HepG2 (cell line): Measurements from ENCODE around the gene VKORC1L1. TPM values are rescaled to one million over a fixed set of nuclear protein-coding genes. Genes with fewer than 3 reads are reported as not detected.

Experiments used
- ELF3 ChIP-seq: IDR thresholded peaks from 2 replicates; pipeline ENCODE4 v1.6.1; 2016; ENCODE audit warnings: missing genetic modification reagents, missing compliant biosample characterization
- HNRNPLL ChIP-seq: fragments of 200-400 bp; formaldehyde crosslinking; IDR thresholded peaks from 2 replicates; pipeline ENCODE4 v1.6.1; 2017; ENCODE audit warnings: mild to moderate bottlenecking, low read depth, low read length; ENCODE audit not compliant: poor library complexity, severe bottlenecking
- HOXA7 ChIP-seq: sonication (generic); formaldehyde crosslinking; IDR thresholded peaks from 2 replicates; pipeline ENCODE4 v1.8.1; 2022; ENCODE audit warnings: mild to moderate bottlenecking, missing genetic modification reagents, moderate library complexity
- KDM5B ChIP-seq: sonication (generic); formaldehyde crosslinking; IDR thresholded peaks from 2 replicates; pipeline ENCODE4 v1.4.0; 2020; ENCODE audit warnings: missing genetic modification reagents, mild to moderate bottlenecking, borderline replicate concordance
- MED8 ChIP-seq: sonication (generic); formaldehyde crosslinking; IDR thresholded peaks from 2 replicates; pipeline ENCODE4 v1.8.1; 2023; ENCODE audit warnings: mild to moderate bottlenecking, missing genetic modification reagents; ENCODE audit not compliant: insufficient replicate concordance
- MTF1 ChIP-seq: sonication (generic); formaldehyde crosslinking; IDR thresholded peaks from 2 replicates; pipeline ENCODE4 v1.5.0; 2020; ENCODE audit warnings: missing genetic modification reagents
- NKX3-1 ChIP-seq: sonication (generic); formaldehyde crosslinking; IDR thresholded peaks from 2 replicates; pipeline ENCODE4 v1.5.0; 2020; ENCODE audit warnings: missing genetic modification reagents
- SATB2 ChIP-seq: sonication (generic); formaldehyde crosslinking; IDR thresholded peaks from 2 replicates; pipeline ENCODE4 v1.5.0; 2020; ENCODE audit warnings: missing genetic modification reagents
- XBP1 ChIP-seq: sonication (generic); formaldehyde crosslinking; IDR thresholded peaks from 2 replicates; pipeline ENCODE4 v1.5.0; 2020; ENCODE audit warnings: missing genetic modification reagents
- ZFAT ChIP-seq: sonication (generic); formaldehyde crosslinking; conservative IDR thresholded peaks from 2 replicates; pipeline ENCODE4 v1.8.1; 2023; ENCODE audit warnings: missing genetic modification reagents, inconsistent platforms
- ZNF253 ChIP-seq: sonication (generic); formaldehyde crosslinking; IDR thresholded peaks from 2 replicates; pipeline ENCODE4 v1.8.0; 2022; ENCODE audit warnings: mild to moderate bottlenecking, missing genetic modification reagents, borderline replicate concordance
- ZNF609 ChIP-seq: sonication (generic); formaldehyde crosslinking; IDR thresholded peaks from 2 replicates; pipeline ENCODE4 v1.4.0; 2020; ENCODE audit warnings: mild to moderate bottlenecking, missing genetic modification reagents, borderline replicate concordance
- ZNF766 ChIP-seq: sonication (generic); formaldehyde crosslinking; IDR thresholded peaks from 2 replicates; pipeline ENCODE4 v1.5.0; 2020; ENCODE audit warnings: missing genetic modification reagents, borderline replicate concordance
- polyA plus RNA-seq, 8 experiments: library from polyadenylated mRNA; depleted of rRNA in 3 of 8; stranded (reverse) in 7 of 8; unstranded in 1 of 8; fragments of >200 nt; fragmentation: Illumina TruSeq in 4 of 8; extraction: Trizol in 4 of 8; gene quantifications; 2 replicates each; pipeline versions ENCODE4 v1.2.1 to v1.2.3, GENCODE V29; 2011 to 2016; ENCODE audit warnings: low read depth in 4 of 8, missing spikeins in 1 of 8, mixed read lengths in 1 of 8; ENCODE audit not compliant: insufficient read depth in 1 of 8
- total RNA-seq, 5 experiments: library from RNA; depleted of rRNA; stranded (reverse); fragments of >200 nt; fragmentation: Illumina TruSeq; extraction: Trizol; gene quantifications; 2 replicates each; pipeline ENCODE4 v1.2.3, GENCODE V29; 2016; ENCODE audit warnings: low read depth in 1 of 5
- TF ChIP-seq, protein P1 (sequence below): sonication (generic); formaldehyde crosslinking; IDR thresholded peaks from 2 replicates; pipeline ENCODE4 v1.8.1; 2022; ENCODE audit warnings: low read depth, mild to moderate bottlenecking, missing genetic modification reagents
- TF ChIP-seq, protein P2 (sequence below): sonication (generic); formaldehyde crosslinking; IDR thresholded peaks from 2 replicates; pipeline ENCODE4 v1.4.0; 2020; ENCODE audit warnings: missing genetic modification reagents
- TF ChIP-seq, protein P3 (sequence below): sonication (generic); formaldehyde crosslinking; IDR thresholded peaks from 2 replicates; pipeline ENCODE4 v1.9.0; 2021; ENCODE audit warnings: missing genetic modification reagents, borderline replicate concordance
- TF ChIP-seq, protein P4 (sequence below): sonication (generic); formaldehyde crosslinking; IDR thresholded peaks from 2 replicates; pipeline ENCODE4 v1.5.1; 2020; ENCODE audit warnings: mild to moderate bottlenecking, missing genetic modification reagents, borderline replicate concordance

The VKORC1L1 gene
- total and polyA plus RNA-seq, 2 of the 13 experiments (the other 11 are each of a cell fraction or from before 2014, with no cell fraction given), result 13.9 to 16.5 TPM

DNA sequence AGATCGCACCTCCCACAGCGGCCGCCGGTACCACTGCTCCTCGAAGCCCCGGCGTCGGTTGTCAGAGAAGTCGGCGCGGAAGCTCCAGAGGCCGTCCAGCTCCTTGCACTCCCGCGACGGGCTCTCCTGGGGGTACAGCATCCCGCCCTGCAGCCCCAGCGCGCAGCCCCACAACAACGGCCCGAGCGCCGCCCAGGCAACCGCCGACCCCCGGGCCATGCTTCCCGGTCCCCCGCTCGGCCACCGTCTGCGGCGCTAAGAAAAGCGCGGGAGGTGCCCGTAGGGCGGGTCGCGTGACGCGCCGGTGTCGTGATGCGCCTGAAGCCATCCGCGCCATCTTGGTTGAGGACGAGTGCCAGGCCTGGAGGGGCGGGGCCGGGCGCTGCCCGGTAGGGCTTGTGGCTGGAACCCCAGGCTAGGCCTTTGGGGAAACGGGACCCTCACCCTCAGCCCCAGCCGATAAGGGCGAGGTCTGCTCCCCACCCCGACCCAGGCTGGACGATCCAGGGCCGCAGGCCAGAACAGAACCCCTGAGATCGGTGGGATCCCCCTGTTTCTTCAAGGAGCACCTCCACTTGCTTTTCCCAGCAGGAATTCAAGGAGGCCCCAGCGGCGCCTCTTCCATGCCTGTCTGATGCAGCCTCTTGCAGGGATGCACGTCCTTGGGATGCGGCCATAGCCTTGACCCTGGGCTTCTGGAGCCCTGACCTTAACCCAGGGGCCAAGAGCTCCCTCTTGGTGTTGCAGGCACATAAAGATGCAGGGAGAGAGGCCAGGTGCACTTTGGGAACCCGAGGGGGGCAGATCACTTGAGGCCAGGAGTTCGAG is 109.3 kb downstream of the VKORC1L1 start, which contains the start of gene GUSB (continued):
- TF ChIP-seq ZNF609 (CRISPR knock-in tag), result peak; percentile 70; the same call in 1 of the 2 replicates
- TF ChIP-seq ZFAT (CRISPR knock-in tag), result peak; percentile 70
- TF ChIP-seq, protein P1, sequence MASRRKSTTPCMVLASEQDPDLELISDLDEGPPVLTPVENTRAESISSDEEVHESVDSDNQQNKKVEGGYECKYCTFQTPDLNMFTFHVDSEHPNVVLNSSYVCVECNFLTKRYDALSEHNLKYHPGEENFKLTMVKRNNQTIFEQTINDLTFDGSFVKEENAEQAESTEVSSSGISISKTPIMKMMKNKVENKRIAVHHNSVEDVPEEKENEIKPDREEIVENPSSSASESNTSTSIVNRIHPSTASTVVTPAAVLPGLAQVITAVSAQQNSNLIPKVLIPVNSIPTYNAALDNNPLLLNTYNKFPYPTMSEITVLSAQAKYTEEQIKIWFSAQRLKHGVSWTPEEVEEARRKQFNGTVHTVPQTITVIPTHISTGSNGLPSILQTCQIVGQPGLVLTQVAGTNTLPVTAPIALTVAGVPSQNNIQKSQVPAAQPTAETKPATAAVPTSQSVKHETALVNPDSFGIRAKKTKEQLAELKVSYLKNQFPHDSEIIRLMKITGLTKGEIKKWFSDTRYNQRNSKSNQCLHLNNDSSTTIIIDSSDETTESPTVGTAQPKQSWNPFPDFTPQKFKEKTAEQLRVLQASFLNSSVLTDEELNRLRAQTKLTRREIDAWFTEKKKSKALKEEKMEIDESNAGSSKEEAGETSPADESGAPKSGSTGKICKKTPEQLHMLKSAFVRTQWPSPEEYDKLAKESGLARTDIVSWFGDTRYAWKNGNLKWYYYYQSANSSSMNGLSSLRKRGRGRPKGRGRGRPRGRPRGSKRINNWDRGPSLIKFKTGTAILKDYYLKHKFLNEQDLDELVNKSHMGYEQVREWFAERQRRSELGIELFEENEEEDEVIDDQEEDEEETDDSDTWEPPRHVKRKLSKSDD (CRISPR knock-in tag), result peak; percentile 95
- peak; percentile 80; the same call in 1 of the 2 replicates for TF ChIP-seq ELF3 (CRISPR knock-in tag)
- peak; percentile 85; the same call in 1 of the 2 replicates for TF ChIP-seq MTF1 (CRISPR knock-in tag)
- TF ChIP-seq, protein P2, sequence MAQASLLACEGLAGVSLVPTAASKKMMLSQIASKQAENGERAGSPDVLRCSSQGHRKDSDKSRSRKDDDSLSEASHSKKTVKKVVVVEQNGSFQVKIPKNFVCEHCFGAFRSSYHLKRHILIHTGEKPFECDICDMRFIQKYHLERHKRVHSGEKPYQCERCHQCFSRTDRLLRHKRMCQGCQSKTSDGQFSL (CRISPR knock-in tag), result peak; percentile 64
- no peak for TF ChIP-seq HOXA7 (CRISPR knock-in tag)
- peak; percentile 92 for TF ChIP-seq ZNF766
- TF ChIP-seq, protein P3, sequence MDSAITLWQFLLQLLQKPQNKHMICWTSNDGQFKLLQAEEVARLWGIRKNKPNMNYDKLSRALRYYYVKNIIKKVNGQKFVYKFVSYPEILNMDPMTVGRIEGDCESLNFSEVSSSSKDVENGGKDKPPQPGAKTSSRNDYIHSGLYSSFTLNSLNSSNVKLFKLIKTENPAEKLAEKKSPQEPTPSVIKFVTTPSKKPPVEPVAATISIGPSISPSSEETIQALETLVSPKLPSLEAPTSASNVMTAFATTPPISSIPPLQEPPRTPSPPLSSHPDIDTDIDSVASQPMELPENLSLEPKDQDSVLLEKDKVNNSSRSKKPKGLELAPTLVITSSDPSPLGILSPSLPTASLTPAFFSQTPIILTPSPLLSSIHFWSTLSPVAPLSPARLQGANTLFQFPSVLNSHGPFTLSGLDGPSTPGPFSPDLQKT (CRISPR knock-in tag), result 0 out of 2 replicates have a peak, but pooled peaks have one; percentile 31
- peak; percentile 97 for TF ChIP-seq NKX3-1 (CRISPR knock-in tag)
- peak; percentile 92 for TF ChIP-seq XBP1 (CRISPR knock-in tag)
- TF ChIP-seq HNRNPLL, result peak; percentile 73
- peak; percentile 95; the same call in 1 of the 2 replicates for TF ChIP-seq SATB2 (CRISPR knock-in tag)
- TF ChIP-seq, protein P4, sequence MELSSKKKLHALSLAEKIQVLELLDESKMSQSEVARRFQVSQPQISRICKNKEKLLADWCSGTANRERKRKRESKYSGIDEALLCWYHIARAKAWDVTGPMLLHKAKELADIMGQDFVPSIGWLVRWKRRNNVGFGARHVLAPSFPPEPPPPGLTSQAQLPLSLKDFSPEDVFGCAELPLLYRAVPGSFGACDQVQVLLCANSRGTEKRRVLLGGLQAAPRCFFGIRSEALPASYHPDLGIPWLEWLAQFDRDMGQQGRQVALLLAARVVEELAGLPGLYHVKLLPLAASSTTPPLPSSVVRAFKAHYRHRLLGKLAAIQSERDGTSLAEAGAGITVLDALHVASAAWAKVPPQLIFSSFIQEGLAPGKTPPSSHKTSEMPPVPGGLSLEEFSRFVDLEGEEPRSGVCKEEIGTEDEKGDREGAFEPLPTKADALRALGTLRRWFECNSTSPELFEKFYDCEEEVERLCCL (CRISPR knock-in tag), result 0 out of 2 replicates have a peak, but pooled peaks have one; percentile 46
- TF ChIP-seq KDM5B (CRISPR knock-in tag), result peak; percentile 92
- no peak; the same call in 1 of the 2 replicates for TF ChIP-seq ZNF253
- TF ChIP-seq MED8, result peak; percentile 78
